SJCRH30 (cell line): ENCODE data around the gene TMEM242. TPM values are rescaled to one million over a fixed set of nuclear protein-coding genes. Genes with fewer than 3 reads are reported as not detected.
"Not testable (repeated sequence)": the region's sequence is repeated elsewhere in the genome, so short reads cannot be mapped to it uniquely, and the experiment has no call there.

ENCODE experiments used
- DNase-seq, 2 experiments: peaks; one replicate each; pipeline ENCODE4 v3.0.0-alpha.2; 2015 to 2020
- H3K27ac ChIP-seq: fragments of 250-450 bp; sonication (Bioruptor Pico); 2 replicates; pipeline ENCODE4 v1.5.1; 2020; ENCODE audit warnings: mild to moderate bottlenecking, moderate library complexity
- H3K27me3 ChIP-seq: fragments of 250-450 bp; sonication (Bioruptor Pico); 2 replicates; pipeline ENCODE4 v1.5.1; 2020; ENCODE audit warnings: mild to moderate bottlenecking, moderate library complexity
- H3K36me3 ChIP-seq: fragments of 250-450 bp; sonication (Bioruptor Pico); 2 replicates; pipeline ENCODE4 v1.5.1; 2020; ENCODE audit warnings: mild to moderate bottlenecking, moderate library complexity
- H3K4me1 ChIP-seq: fragments of 250-450 bp; sonication (Bioruptor Pico); 2 replicates; pipeline ENCODE4 v1.5.1; 2020; ENCODE audit warnings: mild to moderate bottlenecking, moderate library complexity
- H3K4me3 ChIP-seq: fragments of 250-450 bp; sonication (Bioruptor Pico); 2 replicates; pipeline ENCODE4 v1.5.1; 2020; ENCODE audit warnings: mild to moderate bottlenecking, moderate library complexity
- H3K9me3 ChIP-seq: fragments of 250-450 bp; sonication (Bioruptor Pico); replicated peaks from 2 replicates; pipeline ENCODE4 v1.5.1; 2020; ENCODE audit warnings: mild to moderate bottlenecking, moderate library complexity
- total RNA-seq: library from RNA; depleted of rRNA; stranded (reverse); fragments of >200 nt; shearing (Covaris generic); gene quantifications from 2 replicates; pipeline ENCODE4 v1.2.3, GENCODE V29; 2014; rRNA removed

TMEM242 gene
- 7.7 and 8.3 TPM in 2 replicates for total RNA-seq

DNA sequence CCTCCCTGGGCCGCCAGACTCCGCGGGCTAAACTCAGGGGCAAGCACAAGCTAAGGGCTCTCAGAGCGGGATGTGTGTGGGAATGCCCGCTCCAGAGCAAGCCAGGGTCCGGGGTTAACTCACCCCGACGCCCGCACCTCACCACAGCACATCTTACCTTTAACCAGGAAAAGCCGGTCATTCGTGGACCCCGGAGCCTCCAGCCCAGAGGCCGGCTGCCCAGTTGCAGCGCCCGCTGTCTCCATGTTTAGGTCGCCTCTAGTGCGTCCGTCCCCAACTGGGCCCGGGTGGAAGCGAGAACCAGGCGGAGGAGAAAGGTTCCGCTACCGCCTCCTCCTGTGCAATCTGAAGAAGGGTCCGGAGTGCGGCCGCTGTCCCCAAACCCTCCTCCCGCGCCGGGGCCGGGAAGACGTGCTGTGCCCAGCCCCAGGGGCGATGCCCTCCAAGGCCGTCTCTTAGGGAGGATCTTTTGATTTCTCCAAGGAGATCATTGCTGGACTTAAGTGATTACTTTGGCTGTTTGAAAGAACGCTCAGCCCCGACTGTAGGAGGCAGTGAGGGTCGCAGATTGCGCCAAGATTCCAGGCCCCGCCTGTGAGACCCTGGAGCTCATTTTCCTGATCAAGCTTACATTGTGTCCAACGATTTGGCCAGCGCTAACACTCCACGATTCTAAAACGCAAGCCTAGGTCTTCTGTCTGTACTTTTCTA lies at the start of gene TMEM242:
Gene TMEM242 (minus strand): TSS at position 265 of the 711 bp plus-strand sequence. CDS start 20 bp downstream, at position 245.
- DNase-seq, result peak; percentile 92 to 95
- peaks cover 4% of the 10 kb centered on the region; the same call in 1 of the 2 replicates for H3K36me3 ChIP-seq
- 0 out of 2 replicates have a peak, but pooled peaks cover 8% of the 10 kb centered on the region for H3K4me1 ChIP-seq
- H3K9me3 ChIP-seq, result no peaks in the 10 kb centered on the region
- H3K4me3 ChIP-seq, result peak within 1 kb of the TSS; percentile 91
- no peaks in the 10 kb centered on the region for H3K27me3 ChIP-seq
- H3K27ac ChIP-seq, result peak within 1 kb of the TSS; percentile 75

DNA sequence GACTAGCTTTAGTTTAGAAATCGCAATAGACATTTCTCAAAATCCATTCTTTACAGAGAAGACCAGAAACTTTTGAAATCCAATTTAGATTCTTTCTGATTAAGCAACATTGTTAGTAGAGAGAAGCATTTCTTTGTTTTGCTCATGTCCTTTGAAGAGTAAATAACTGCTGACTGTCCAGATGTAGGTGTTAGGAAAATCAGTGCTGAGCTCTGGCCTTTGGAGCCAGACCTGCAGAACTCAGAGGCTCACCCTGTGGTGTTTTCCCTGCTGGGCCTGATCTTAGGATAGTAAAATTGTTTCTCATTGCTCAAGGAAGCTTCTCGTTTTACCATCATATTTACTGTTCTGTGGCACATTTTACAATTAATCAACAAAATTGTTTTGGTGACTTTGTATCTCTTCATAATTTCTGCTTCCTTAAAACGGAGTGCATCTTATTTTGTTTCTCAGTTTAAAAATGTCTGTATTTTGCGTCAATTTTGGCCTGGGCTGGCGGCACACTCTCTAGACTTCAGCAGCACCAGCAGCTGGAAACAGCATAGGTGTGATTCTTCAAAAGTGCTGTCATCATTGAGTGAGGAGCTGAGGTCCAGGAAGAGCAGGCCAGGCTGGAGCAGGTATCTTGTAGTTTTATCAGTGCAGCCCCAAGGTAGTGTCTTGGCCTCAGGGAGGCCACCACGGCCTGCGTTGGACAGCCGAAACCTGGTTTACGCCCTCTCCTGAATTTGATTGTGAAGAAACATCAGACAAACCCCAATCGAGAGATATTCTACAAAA lies 49.4 kb upstream of the TMEM242 start:
- no peaks in the 10 kb centered on the region for H3K36me3 ChIP-seq
- H3K27me3 ChIP-seq, result no peaks in the 10 kb centered on the region
- H3K4me3 ChIP-seq, result no peak overlapping the region
- no peak overlapping the region for H3K27ac ChIP-seq
- DNase-seq, result no peak
- H3K4me1 ChIP-seq, result peaks cover 10% of the 10 kb centered on the region; the same call in 1 of the 2 replicates
- peaks cover 5% of the 10 kb centered on the region; the same call in 1 of the 2 replicates for H3K9me3 ChIP-seq

DNA sequence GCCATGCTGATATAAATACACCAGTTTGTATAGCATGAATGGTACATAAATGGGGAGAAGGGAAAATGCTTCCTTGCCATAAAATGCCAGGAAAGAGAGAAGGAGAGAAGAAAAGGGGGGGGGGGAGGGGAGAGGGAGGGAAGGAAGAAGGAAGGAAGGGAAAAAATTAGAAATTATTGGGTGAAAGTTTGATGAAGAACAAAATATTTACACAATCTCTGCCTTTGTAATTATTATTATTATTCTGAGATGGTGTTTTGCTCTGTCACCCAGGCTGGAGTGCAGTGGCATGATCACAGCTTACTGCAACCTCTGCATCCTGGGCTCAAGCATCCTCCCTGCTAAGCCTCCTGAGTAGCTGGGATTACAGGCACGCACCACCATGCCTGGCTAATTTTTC lies 47.4 kb upstream of the TMEM242 start:
- DNase-seq, result no peak
- Histone ChIP-seq H3K4me3 (no peak overlapping the region), H3K4me1 (no peaks in the 10 kb centered on the region), H3K36me3 (no peaks in the 10 kb centered on the region), H3K9me3 (no peaks in the 10 kb centered on the region), H3K27ac (no peak overlapping the region), H3K27me3 (no peaks in the 10 kb centered on the region)

- Histone ChIP-seq H3K36me3 (no peaks in the 10 kb centered on the region), H3K27ac (no peak overlapping the region), H3K4me1 (no peaks in the 10 kb centered on the region), H3K9me3 (no peaks in the 10 kb centered on the region), H3K27me3 (no peaks in the 10 kb centered on the region), H3K4me3 (no peak overlapping the region)
- no peak for DNase-seq
Observed at GRCh38 chr6:157368359-157369049, 45.2 kb upstream of the TMEM242 start.

- H3K36me3 ChIP-seq, result no peaks in the 10 kb centered on the region
- H3K27me3 ChIP-seq, result no peaks in the 10 kb centered on the region; the same call in 1 of the 2 replicates
- no peaks in the 10 kb centered on the region for H3K4me1 ChIP-seq
- H3K4me3 ChIP-seq, result no peak overlapping the region
- H3K9me3 ChIP-seq, result peaks cover 2% of the 10 kb centered on the region; the same call in 1 of the 2 replicates
- no peak overlapping the region for H3K27ac ChIP-seq
- no peak for DNase-seq
Observed at GRCh38 chr6:157366648-157367047, 43.3 kb upstream of the TMEM242 start.

DNA sequence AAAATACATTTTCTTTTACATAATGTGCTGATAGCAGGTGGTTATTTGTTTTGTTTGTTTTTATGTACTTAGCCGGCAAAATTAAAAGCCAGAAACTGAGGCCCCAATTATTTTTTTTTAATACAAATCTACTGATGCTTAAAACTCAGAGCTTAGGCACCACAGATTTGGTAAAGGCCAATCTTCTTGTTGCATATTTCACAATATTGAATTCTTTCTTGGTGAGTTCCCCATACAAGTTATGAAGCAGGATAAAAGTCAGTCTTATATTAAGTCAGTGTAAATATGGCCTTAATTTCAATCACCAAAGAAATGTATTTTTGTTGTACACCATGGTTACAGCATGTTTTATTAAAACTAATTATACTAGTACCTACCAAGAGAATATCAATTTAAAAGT lies 41.4 kb upstream of the TMEM242 start:
- Histone ChIP-seq H3K9me3 (peaks cover 2% of the 10 kb centered on the region; the same call in 1 of the 2 replicates), H3K36me3 (no peaks in the 10 kb centered on the region), H3K4me3 (no peak overlapping the region), H3K4me1 (no peaks in the 10 kb centered on the region), H3K27me3 (no peaks in the 10 kb centered on the region; the same call in 1 of the 2 replicates), H3K27ac (no peak overlapping the region)
- DNase-seq, result no peak

- DNase-seq, result no peak
- H3K4me1 ChIP-seq, result no peaks in the 10 kb centered on the region
- no peaks in the 10 kb centered on the region; the same call in 1 of the 2 replicates for H3K27me3 ChIP-seq
- H3K27ac ChIP-seq, result no peak overlapping the region
- no peak overlapping the region for H3K4me3 ChIP-seq
- no peaks in the 10 kb centered on the region for H3K36me3 ChIP-seq
- peaks cover 2% of the 10 kb centered on the region; the same call in 1 of the 2 replicates for H3K9me3 ChIP-seq
Observed at GRCh38 chr6:157361886-157362285, 38.6 kb upstream of the TMEM242 start.

DNA sequence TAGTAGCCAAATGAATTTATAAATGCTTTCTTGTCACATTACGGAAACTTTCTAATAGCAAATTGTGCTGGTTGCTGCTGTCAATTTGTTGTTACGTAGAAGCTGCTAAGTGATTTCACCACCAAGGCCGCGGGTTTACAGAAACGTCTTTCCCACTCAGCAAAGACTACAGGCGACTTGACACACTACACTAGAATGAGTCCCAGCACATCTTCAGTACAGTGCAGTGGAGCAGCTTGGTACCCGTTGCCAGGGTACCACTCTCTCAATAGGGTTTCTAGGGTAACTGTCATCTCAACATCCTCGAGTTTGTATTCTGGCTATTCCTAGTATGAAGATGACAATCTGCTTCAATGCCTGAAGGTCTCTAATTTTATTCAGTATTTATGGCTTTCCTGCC lies 35.0 kb upstream of the TMEM242 start:
- H3K27me3 ChIP-seq, result no peaks in the 10 kb centered on the region; the same call in 1 of the 2 replicates

DNA sequence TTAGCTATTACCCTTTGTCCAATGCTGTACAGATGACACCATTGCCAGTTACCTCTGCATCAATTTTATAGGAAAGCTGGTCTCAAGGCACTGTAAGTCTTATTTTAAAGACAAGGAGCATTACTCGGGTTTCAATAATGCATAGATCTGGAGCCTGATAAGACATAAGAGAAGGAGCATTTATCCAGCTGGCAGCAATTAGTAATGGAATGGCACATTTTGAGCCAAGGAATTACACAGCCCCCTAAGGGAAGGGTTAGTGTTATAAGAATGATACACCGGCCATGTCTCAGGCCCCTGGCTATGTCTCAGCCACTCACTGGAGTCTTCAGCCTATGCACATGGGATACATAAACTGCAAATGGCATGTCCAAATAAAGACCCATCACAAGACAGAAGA lies 23.1 kb upstream of the TMEM242 start:
- H3K4me1 ChIP-seq, result no peaks in the 10 kb centered on the region
- peaks cover 4% of the 10 kb centered on the region; the same call in 1 of the 2 replicates for H3K9me3 ChIP-seq
- no peaks in the 10 kb centered on the region for H3K27me3 ChIP-seq
- H3K4me3 ChIP-seq, result no peak overlapping the region
- no peak for DNase-seq
- H3K36me3 ChIP-seq, result no peaks in the 10 kb centered on the region
- H3K27ac ChIP-seq, result no peak overlapping the region

More for the DNA sequence above, 35.0 kb upstream of the TMEM242 start:
- Histone ChIP-seq H3K9me3 (peaks cover under 1% of the 10 kb centered on the region; the same call in 1 of the 2 replicates), H3K36me3 (no peaks in the 10 kb centered on the region), H3K27ac (no peak overlapping the region), H3K4me3 (no peak overlapping the region), H3K4me1 (no peaks in the 10 kb centered on the region)
- no peak for DNase-seq

GRCh38 chr6:157343732-157344131 lies 20.4 kb upstream of the TMEM242 start:
- Histone ChIP-seq H3K36me3 (no peaks in the 10 kb centered on the region), H3K27ac (no peak overlapping the region), H3K27me3 (no peaks in the 10 kb centered on the region), H3K9me3 (peaks cover 4% of the 10 kb centered on the region; the same call in 1 of the 2 replicates), H3K4me3 (no peak overlapping the region), H3K4me1 (no peaks in the 10 kb centered on the region)
- no peak for DNase-seq

DNA sequence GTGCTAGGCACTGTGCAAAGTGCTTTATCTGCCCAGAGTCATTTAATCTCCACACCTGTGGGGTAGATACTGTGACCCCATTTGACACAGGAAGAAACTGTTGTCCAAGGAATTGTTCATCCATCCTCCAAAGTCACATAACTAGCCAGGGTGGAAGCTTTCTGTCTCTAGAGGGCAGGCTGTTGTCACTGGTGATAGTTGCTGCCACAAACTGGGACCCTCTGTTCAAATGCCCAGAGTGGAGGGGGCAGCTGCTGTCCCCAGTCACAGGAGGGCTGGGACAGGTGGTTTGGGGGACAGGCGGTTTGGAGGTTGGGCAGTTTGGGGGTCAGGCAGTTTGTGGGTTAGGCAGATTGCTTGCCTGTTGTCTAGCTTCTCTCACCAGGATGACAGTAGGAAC lies 16.1 kb upstream of the TMEM242 start:
- no peak overlapping the region for H3K27ac ChIP-seq
- DNase-seq, result peak; percentile 15 to 30
- peaks cover 4% of the 10 kb centered on the region; the same call in 1 of the 2 replicates for H3K9me3 ChIP-seq
- H3K27me3 ChIP-seq, result no peaks in the 10 kb centered on the region
- no peak overlapping the region for H3K4me3 ChIP-seq
- no peaks in the 10 kb centered on the region for H3K36me3 ChIP-seq
- 0 out of 2 replicates have a peak, but pooled peaks cover 6% of the 10 kb centered on the region for H3K4me1 ChIP-seq

DNA sequence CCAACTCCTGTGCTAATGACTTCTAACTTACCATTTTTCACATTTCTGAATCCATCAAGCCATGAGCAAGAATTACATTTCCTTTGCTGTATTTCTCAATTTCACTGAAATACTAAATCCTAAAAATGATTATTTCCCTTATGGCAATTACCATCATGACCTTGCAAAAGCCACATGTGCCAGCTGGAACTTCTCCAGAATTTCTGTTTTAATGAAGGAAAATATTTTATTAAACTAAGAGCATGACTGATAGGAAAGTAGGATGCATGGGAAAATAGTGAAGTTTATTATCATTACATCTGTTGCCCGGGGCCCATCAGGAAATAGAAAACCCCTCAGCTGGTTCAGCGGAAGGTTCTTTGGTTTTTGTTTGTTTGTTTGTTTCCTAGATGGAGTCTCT lies 14.4 kb upstream of the TMEM242 start:
- H3K27ac ChIP-seq, result no peak overlapping the region
- H3K36me3 ChIP-seq, result no peaks in the 10 kb centered on the region
- no peaks in the 10 kb centered on the region for H3K27me3 ChIP-seq
- no peak for DNase-seq
- peaks cover 3% of the 10 kb centered on the region; the same call in 1 of the 2 replicates for H3K9me3 ChIP-seq
- H3K4me1 ChIP-seq, result 0 out of 2 replicates have a peak, but pooled peaks cover 6% of the 10 kb centered on the region
- no peak overlapping the region for H3K4me3 ChIP-seq

DNA sequence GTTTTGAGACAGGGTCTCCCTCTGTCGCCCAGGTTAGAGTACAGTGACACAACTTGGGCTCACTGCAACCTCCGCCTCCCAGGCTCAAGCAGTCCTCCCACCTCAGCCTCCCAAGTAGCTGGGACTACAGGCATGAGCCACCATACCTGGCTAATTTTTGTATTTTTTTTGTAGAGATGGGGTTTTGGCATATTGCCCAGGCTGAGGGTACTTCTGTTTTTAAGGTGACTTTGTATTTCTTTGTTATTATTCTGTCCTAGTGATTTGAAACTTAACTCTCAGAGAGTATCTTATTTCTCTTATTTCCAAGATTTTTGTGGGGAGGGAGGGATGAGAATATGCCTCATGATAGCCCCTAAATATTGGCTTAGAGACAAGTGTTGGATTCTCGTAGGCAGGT lies 14.0 kb upstream of the TMEM242 start:
- H3K36me3 ChIP-seq, H3K27me3 ChIP-seq, H3K4me3 ChIP-seq, H3K4me1 ChIP-seq, H3K27ac ChIP-seq, DNase-seq, H3K9me3 ChIP-seq: not testable (repeated sequence)

GRCh38 chr6:157335829-157336228 lies 12.5 kb upstream of the TMEM242 start:
- Histone ChIP-seq H3K36me3 (no peaks in the 10 kb centered on the region), H3K4me1 (0 out of 2 replicates have a peak, but pooled peaks cover 6% of the 10 kb centered on the region), H3K9me3 (no peaks in the 10 kb centered on the region), H3K27me3 (no peaks in the 10 kb centered on the region), H3K27ac (no peak overlapping the region), H3K4me3 (peak overlapping the region; percentile 7; the same call in 1 of the 2 replicates)
- peak; percentile 52 to 66 for DNase-seq
